Upper lobe of right lung (tissue), 1 donor: Measurements from ENCODE around the gene CHST15. TPM values are rescaled to one million over a fixed set of nuclear protein-coding genes. Genes with fewer than 3 reads are reported as not detected.

ENCODE experiments used
- ATAC-seq: fragments of 200-7000 bp; cut with Tn5 transposase; one replicate; pipeline ENCODE4 v1.9.1; 2020; ENCODE audit warnings: mild to moderate bottlenecking, moderate library complexity
- DNase-seq: peaks from one replicate; pipeline ENCODE4 v3.0.0-alpha.2; 2020
- H3K27ac ChIP-seq: fragments of 200-600 bp; one replicate; pipeline ENCODE4 v1.8.0; 2022
- H3K27me3 ChIP-seq: fragments of 200-600 bp; one replicate; pipeline ENCODE4 v1.8.0; 2022; ENCODE audit warnings: mild to moderate bottlenecking
- H3K36me3 ChIP-seq: fragments of 200-600 bp; one replicate; pipeline ENCODE4 v1.8.0; 2022
- H3K4me1 ChIP-seq: fragments of 200-600 bp; one replicate; pipeline ENCODE4 v1.8.0; 2022
- H3K4me3 ChIP-seq: fragments of 200-600 bp; one replicate; pipeline ENCODE4 v1.8.0; 2022; ENCODE audit warnings: mild to moderate bottlenecking
- H3K9me3 ChIP-seq: fragments of 200-600 bp; one replicate; pipeline ENCODE4 v1.8.0; 2022
- intact Hi-C: fragments of 100-400 bp; cut with DNase I; formaldehyde crosslinking; loops from one replicate; pipeline ENCODE4 v1.11.0; 2022
- total RNA-seq: library from RNA; stranded (reverse); fragmentation: NEBNext Ultra II Directional; extraction: Animal tissue kit (Norgen Biotek cat#: 25700); gene quantifications from one replicate; pipeline ENCODE4 v1.2.1, GENCODE V29; 2021
- TF ChIP-seq, protein P1 (sequence below): fragments of 200-600 bp; IDR thresholded peaks from one replicate; pipeline ENCODE4 v1.8.0; 2022; ENCODE audit warnings: antibody characterized with exemption
- donor health status: DM: no; HTN: yes; CAD: no; lungs with severe emphysema.

Gene CHST15
- total RNA-seq, 1 donor from 2014 or later: 49.2 TPM

DNA sequence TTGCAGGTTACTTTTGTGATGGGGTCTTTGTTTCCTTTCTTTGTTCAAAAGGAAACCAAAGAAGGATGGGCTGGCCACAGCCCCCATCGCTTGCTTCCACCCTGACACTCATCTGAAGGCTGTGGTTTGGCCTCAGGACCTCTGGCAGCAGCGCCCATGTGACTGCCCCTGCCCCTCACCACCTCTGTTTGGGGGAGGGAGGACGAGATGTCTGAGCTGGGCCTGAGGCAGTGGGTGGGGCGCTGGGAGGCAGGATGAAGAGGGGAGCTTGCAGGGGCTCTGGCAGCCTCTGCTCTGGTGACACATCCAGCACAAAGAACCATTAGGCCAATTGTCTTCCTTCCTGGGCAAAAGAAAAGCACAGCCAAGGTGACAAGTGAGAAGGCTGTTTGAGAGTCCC is 15.9 kb upstream of the CHST15 start:
- H3K27me3 ChIP-seq: no peaks in the 10 kb centered on the region
- no peak overlapping the region for H3K27ac ChIP-seq
- no peak for ATAC-seq
- no peaks in the 10 kb centered on the region for H3K9me3 ChIP-seq
- no peak overlapping the region for H3K4me3 ChIP-seq
- intact Hi-C loops: no loop called here
- TF ChIP-seq, protein P1, sequence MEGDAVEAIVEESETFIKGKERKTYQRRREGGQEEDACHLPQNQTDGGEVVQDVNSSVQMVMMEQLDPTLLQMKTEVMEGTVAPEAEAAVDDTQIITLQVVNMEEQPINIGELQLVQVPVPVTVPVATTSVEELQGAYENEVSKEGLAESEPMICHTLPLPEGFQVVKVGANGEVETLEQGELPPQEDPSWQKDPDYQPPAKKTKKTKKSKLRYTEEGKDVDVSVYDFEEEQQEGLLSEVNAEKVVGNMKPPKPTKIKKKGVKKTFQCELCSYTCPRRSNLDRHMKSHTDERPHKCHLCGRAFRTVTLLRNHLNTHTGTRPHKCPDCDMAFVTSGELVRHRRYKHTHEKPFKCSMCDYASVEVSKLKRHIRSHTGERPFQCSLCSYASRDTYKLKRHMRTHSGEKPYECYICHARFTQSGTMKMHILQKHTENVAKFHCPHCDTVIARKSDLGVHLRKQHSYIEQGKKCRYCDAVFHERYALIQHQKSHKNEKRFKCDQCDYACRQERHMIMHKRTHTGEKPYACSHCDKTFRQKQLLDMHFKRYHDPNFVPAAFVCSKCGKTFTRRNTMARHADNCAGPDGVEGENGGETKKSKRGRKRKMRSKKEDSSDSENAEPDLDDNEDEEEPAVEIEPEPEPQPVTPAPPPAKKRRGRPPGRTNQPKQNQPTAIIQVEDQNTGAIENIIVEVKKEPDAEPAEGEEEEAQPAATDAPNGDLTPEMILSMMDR: no peak
- no peak for DNase-seq
- no peaks in the 10 kb centered on the region for H3K36me3 ChIP-seq
- H3K4me1 ChIP-seq: peaks cover 22% of the 10 kb centered on the region

DNA sequence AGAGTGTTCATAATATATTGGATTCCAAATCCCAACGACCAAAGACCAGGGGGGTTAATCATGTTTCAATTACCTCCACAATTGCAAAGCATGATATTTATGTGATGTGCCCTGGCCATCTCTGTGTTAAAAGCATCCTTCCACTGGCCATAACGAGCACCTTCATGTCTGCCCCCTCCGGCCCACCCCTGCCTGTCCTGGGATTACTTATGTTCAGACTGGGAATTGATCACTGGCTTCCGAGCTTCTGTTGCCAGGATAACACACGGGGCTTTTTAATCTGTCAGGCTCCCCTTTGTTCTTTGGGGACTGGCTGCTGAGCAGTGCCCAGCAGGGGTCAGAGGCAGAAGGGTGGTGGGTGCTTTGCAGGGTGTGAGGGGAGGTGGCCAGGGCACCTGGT is 13.7 kb upstream of the CHST15 start:
- no peaks in the 10 kb centered on the region for H3K27me3 ChIP-seq
- H3K4me1 ChIP-seq: peaks cover 22% of the 10 kb centered on the region
- DNase-seq (no peak), ATAC-seq (no peak)
- no peaks in the 10 kb centered on the region for H3K9me3 ChIP-seq
- no peaks in the 10 kb centered on the region for H3K36me3 ChIP-seq
- intact Hi-C loops: no loop called here
- H3K27ac ChIP-seq: peak overlapping the region; percentile 33
- TF ChIP-seq, protein P1: no peak
- no peak overlapping the region for H3K4me3 ChIP-seq

DNA sequence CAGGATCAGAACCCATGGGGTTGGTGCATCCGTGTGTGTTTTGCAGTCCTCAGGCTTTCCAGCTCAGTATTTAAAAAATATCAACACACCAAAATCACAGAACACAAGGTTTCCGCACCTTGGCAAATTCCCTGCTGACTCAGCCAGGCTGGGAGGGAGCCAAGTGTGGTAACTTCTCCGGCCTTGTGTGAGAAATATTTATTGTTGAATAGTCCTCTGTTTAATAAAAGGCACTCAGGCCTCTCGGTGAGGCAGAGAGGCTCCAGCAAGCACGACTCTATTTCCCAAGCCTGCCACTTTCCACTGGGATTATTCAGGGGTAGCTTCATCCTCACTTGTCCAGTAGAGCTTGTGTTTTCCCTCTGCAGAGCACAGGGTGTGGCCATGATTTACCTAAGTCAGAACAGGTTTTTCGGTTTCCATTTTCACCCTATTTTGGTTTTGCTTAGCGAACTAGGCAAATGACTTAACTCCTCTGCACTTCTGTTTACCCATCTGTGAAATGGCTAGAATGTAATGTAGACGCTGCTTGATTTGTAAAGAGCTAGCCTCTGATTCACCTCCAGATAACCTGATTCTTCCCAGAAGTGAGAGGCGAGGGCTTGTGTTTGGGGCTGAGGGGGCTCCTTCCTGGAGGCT is 13.0 kb upstream of the CHST15 start:
- peaks cover 22% of the 10 kb centered on the region for H3K4me1 ChIP-seq
- no peaks in the 10 kb centered on the region for H3K9me3 ChIP-seq
- peak; percentile 70 for ATAC-seq
- TF ChIP-seq, protein P1: no peak
- peak overlapping the region; percentile 33 for H3K27ac ChIP-seq
- peak; percentile 78 for DNase-seq
- intact Hi-C loops: no loop called here
- H3K4me3 ChIP-seq: no peak overlapping the region
- no peaks in the 10 kb centered on the region for H3K36me3 ChIP-seq
- H3K27me3 ChIP-seq: no peaks in the 10 kb centered on the region

DNA sequence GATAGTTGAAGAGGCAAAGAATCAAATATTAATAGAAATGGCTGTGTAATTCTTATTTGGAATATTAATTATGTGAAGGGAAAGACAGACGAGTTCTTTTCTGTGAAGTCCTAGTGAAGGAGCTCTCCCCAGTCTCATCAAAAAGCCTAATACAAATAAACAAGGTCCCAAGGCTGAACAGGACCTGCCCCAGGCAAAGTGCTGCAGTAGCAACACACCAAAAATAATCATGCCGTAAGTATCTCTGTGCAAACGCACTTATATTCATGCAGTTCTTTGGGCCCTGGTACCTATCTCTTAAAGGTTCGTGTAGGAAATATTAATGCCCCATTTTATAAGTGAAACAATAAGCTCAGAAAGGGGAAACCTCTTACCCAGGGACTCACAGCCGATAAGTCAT is 12.2 kb upstream of the CHST15 start:
- peaks cover 22% of the 10 kb centered on the region for H3K4me1 ChIP-seq
- no peak for DNase-seq
- H3K27ac ChIP-seq: peak overlapping the region; percentile 33
- H3K4me3 ChIP-seq: no peak overlapping the region
- ATAC-seq: no peak
- TF ChIP-seq, protein P1: no peak
- H3K27me3 ChIP-seq: no peaks in the 10 kb centered on the region
- no peaks in the 10 kb centered on the region for H3K9me3 ChIP-seq
- H3K36me3 ChIP-seq: no peaks in the 10 kb centered on the region
- intact Hi-C loops: no loop called here

DNA sequence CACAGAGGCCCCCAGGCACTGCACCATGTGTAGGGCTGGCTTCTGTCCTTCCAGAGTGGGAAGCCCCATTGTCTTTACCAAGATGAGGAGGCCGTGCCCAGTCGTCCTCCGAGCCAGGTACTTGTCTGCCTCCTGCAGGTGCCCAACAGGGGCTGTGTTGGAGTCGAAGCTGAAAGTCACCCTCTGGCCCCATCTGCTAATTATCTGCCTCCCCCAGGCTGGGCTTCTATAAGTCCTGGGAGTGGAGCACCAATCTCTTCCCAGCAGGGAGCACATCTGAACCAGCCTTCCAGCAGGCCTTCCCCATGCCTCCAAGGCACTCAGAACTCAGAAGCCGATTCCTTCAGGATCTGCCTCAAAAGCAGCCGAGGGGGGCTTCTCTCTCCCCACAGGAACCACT is 11.6 kb upstream of the CHST15 start:
- no peak overlapping the region for H3K27ac ChIP-seq
- H3K4me3 ChIP-seq: no peak overlapping the region
- intact Hi-C loops: no loop called here
- no peaks in the 10 kb centered on the region for H3K9me3 ChIP-seq
- TF ChIP-seq, protein P1: no peak
- H3K36me3 ChIP-seq: no peaks in the 10 kb centered on the region
- ATAC-seq: no peak
- no peak for DNase-seq
- H3K27me3 ChIP-seq: no peaks in the 10 kb centered on the region
- peaks cover 22% of the 10 kb centered on the region for H3K4me1 ChIP-seq
